Common myeloid progenitor, CD34-positive (primary cell): ENCODE measurements around the gene MCM5.
A peak's percentile ranks its signal among the peaks of the same experiment; 100 is the strongest.

Experiments used
- CTCF ChIA-PET: fragments of 350-600 bp; sonication (Branson Sonifier 250); formaldehyde crosslinking; loops from one replicate; lab custom pipeline; 2021; ENCODE audit warnings: antibody characterized with exemption; lab: Charles Lee
- POLR2A ChIA-PET: fragments of 350-600 bp; sonication (Branson Sonifier 250); formaldehyde crosslinking; loops from one replicate; lab custom pipeline; 2021; ENCODE audit warnings: antibody characterized with exemption; lab: Charles Lee
- DNase-seq, 3 donors: peaks; one replicate each; pipeline versions ENCODE4 v3.0.0 to v3.0.0-alpha.2; 2013
- H3K27ac ChIP-seq, 2 experiments: 1 replicate in 1 of 2; 2 replicates in 1 of 2; pipeline ENCODE4 v1.7.0; 2013; ENCODE audit warnings: inconsistent platforms in 2 of 2, low read length in 2 of 2, mild to moderate bottlenecking in 2 of 2, low read depth in 1 of 2, moderate library complexity in 1 of 2; ENCODE audit not compliant: severe bottlenecking in 2 of 2, insufficient read depth in 1 of 2, poor library complexity in 1 of 2
- H3K27me3 ChIP-seq, 5 experiments: replicated peaks in 2 of 5; 1 replicate in 3 of 5; 2 replicates in 2 of 5; pipeline versions ENCODE4 v1.6.1 to v1.7.0; 2013; ENCODE audit warnings: low read length in 4 of 5, mild to moderate bottlenecking in 2 of 5, moderate library complexity in 2 of 5, inconsistent platforms in 1 of 5; ENCODE audit not compliant: insufficient read depth in 5 of 5, control insufficient read depth in 4 of 5
- H3K36me3 ChIP-seq, 4 experiments: 1 replicate in 2 of 4; 2 replicates in 2 of 4; pipeline versions ENCODE4 v1.6.1 to v1.7.0; 2013; ENCODE audit warnings: low read length in 3 of 4, control low read depth in 1 of 4, mild to moderate bottlenecking in 1 of 4; ENCODE audit not compliant: control insufficient read depth in 4 of 4, insufficient read depth in 4 of 4
- H3K4me1 ChIP-seq, 4 experiments: 1 replicate in 3 of 4; 2 replicates in 1 of 4; pipeline versions ENCODE4 v1.6.1 to v1.7.1; 2013; ENCODE audit warnings: low read length in 3 of 4, mild to moderate bottlenecking in 3 of 4, control low read depth in 1 of 4, inconsistent platforms in 1 of 4, moderate library complexity in 1 of 4; ENCODE audit not compliant: control insufficient read depth in 4 of 4, insufficient read depth in 4 of 4; ENCODE audit errors: control extremely low read depth in 1 of 4
- H3K4me3 ChIP-seq, 7 experiments: 1 replicate in 4 of 7; 2 replicates in 3 of 7; pipeline versions ENCODE4 v1.5.1 to v1.7.0; 2013; ENCODE audit warnings: mild to moderate bottlenecking in 7 of 7, low read length in 6 of 7, moderate library complexity in 6 of 7, inconsistent platforms in 2 of 7, low read depth in 2 of 7, control low read depth in 1 of 7; ENCODE audit not compliant: insufficient read depth in 4 of 7, control insufficient read depth in 1 of 7; ENCODE audit errors: extremely low read depth in 1 of 7
- H3K9me3 ChIP-seq, 5 experiments: 1 replicate in 4 of 5; 2 replicates in 1 of 5; pipeline versions ENCODE4 v1.6.1 to v1.7.1; 2013; ENCODE audit warnings: low read length in 4 of 5, mild to moderate bottlenecking in 2 of 5, inconsistent platforms in 1 of 5, low read depth in 1 of 5, moderate library complexity in 1 of 5; ENCODE audit not compliant: control insufficient read depth in 4 of 5, insufficient read depth in 2 of 5; ENCODE audit errors: control extremely low read depth in 1 of 5
- WGBS: methylation state at CpG from one replicate; pipeline ENCODE4 v1.1.5; 2013; ENCODE audit not compliant: insufficient coverage; 5-methylcytosine and 5-hydroxymethylcytosine counted together

The MCM5 gene

GRCh38 chr22:35425546-35425945 lies 25.6 kb downstream of the MCM5 start:
- POLR2A ChIA-PET = no interaction called here
- no peaks in the 10 kb centered on the region for H3K9me3 ChIP-seq
- DNase-seq = no peak
- CTCF ChIA-PET = interaction anchor here (0.8 kb wide), 1 partner anchor 71 kb away, joined by 3 read pairs; no protein-coding TSS in a partner anchor
- H3K4me3 ChIP-seq = no peak overlapping the region
- H3K36me3 ChIP-seq = peaks cover 6 to 75% (median 65%) of the 10 kb centered on the region in 4 experiments
- H3K4me1 ChIP-seq = no peaks in the 10 kb centered on the region
- 94% methylated on average over 4 of the region's 7 CpGs for WGBS
- H3K27ac ChIP-seq = no peak overlapping the region
- H3K27me3 ChIP-seq = no peaks in the 10 kb centered on the region

GRCh38 chr22:35425971-35426800 lies 26.2 kb downstream of the MCM5 start:
- Histone ChIP-seq H3K4me1 (no peaks in the 10 kb centered on the region), H3K9me3 (no peaks in the 10 kb centered on the region), H3K27ac (no peak overlapping the region), H3K4me3 (no peak overlapping the region), H3K36me3 (peaks cover 5 to 74% (median 61%) of the 10 kb centered on the region in 4 experiments), H3K27me3 (no peaks in the 10 kb centered on the region)
- CTCF ChIA-PET = interaction anchor here (1.2 kb wide), 1 partner anchor 74 kb away, joined by 3 read pairs; no protein-coding TSS in a partner anchor
- POLR2A ChIA-PET = no interaction called here
- DNase-seq = no peak
- 97% methylated on average over 9 of the region's 11 CpGs for WGBS

- Histone ChIP-seq H3K4me1 (no peaks in the 10 kb centered on the region), H3K9me3 (no peaks in the 10 kb centered on the region), H3K27me3 (no peaks in the 10 kb centered on the region), H3K4me3 (no peak overlapping the region), H3K36me3 (peaks cover 5 to 74% (median 57%) of the 10 kb centered on the region in 4 experiments), H3K27ac (no peak overlapping the region)
- ChIA-PET CTCF (interaction anchor here (1.2 kb wide), 1 partner anchor 74 kb away, joined by 3 read pairs; no protein-coding TSS in a partner anchor), POLR2A (no interaction called here)
- DNase-seq = no peak
- 97% methylated on average over 5 of the region's 5 CpGs for WGBS
Measured at GRCh38 chr22:35426801-35427140, 26.8 kb downstream of the MCM5 start.

GRCh38 chr22:35430897-35431322 lies 31.0 kb downstream of the MCM5 start:
- CTCF ChIA-PET = interaction anchor here (0.6 to 5.5 kb wide), 25 partner anchors 10 to 695 kb away, joined by 3 to 65 read pairs (median 4); no protein-coding TSS in a partner anchor
- POLR2A ChIA-PET = interaction anchor here (0.6 kb wide), 1 partner anchor 132 kb away, joined by 4 read pairs; no protein-coding TSS in a partner anchor
- Histone ChIP-seq H3K4me3 (no peak overlapping the region), H3K9me3 (peaks cover 0 to 18% (median 10%) of the 10 kb centered on the region in 5 experiments), H3K36me3 (peaks cover 18 to 69% (median 38%) of the 10 kb centered on the region in 4 experiments), H3K4me1 (no peaks in the 10 kb centered on the region), H3K27me3 (no peaks in the 10 kb centered on the region), H3K27ac (no peak overlapping the region)
- WGBS = 54% methylated on average over 14 of the region's 14 CpGs
- peak; percentile 50 to 72 (median 64) for DNase-seq

GRCh38 chr22:35431483-35432227 lies 31.7 kb downstream of the MCM5 start:
- Histone ChIP-seq H3K4me1 (no peaks in the 10 kb centered on the region), H3K36me3 (peaks cover 18 to 68% (median 35%) of the 10 kb centered on the region in 4 experiments), H3K27me3 (no peaks in the 10 kb centered on the region), H3K9me3 (peaks cover 0 to 18% (median 10%) of the 10 kb centered on the region in 5 experiments), H3K27ac (no peak overlapping the region), H3K4me3 (no peak overlapping the region)
- ChIA-PET CTCF (interaction anchor here (0.7 to 5.5 kb wide), 14 partner anchors 10 to 491 kb away, joined by 3 to 65 read pairs (median 4); no protein-coding TSS in a partner anchor), POLR2A (no interaction called here)
- DNase-seq = no peak
- 97% methylated on average over 9 of the region's 12 CpGs for WGBS

GRCh38 chr22:35432228-35432905 lies 32.4 kb downstream of the MCM5 start:
- Histone ChIP-seq H3K9me3 (peaks cover 0 to 18% (median 10%) of the 10 kb centered on the region in 5 experiments), H3K27me3 (no peaks in the 10 kb centered on the region), H3K4me3 (no peak overlapping the region), H3K36me3 (peaks cover 15 to 62% (median 32%) of the 10 kb centered on the region in 4 experiments), H3K27ac (no peak overlapping the region), H3K4me1 (no peaks in the 10 kb centered on the region)
- WGBS = 99% methylated on average over 10 of the region's 13 CpGs
- CTCF ChIA-PET = interaction anchor here (1.3 to 5.5 kb wide), 5 partner anchors 14 to 490 kb away, joined by 4 to 65 read pairs (median 7); no protein-coding TSS in a partner anchor
- POLR2A ChIA-PET = no interaction called here
- no peak for DNase-seq
